A549 treated with CpdA at 1 μM for 4 hours (cell line): ENCODE data around the gene GALK1. TPM values are rescaled to one million over a fixed set of nuclear protein-coding genes. Genes with fewer than 3 reads are reported as not detected.

Experiments
- total RNA-seq: library from RNA; stranded (reverse); fragments of 200-300 nt; extraction: Qiagen RNA extraction; gene quantifications from 5 replicates; pipeline ENCODE4 v1.2.3, GENCODE V29; 2022; ENCODE audit warnings: low read depth

The GALK1 gene
- total RNA-seq: 45.6 to 76.1 TPM (median 66.2 TPM) in 5 replicates

GRCh38 chr17:75764711-75765421 lies at the start of gene GALK1:
Gene GALK1 (minus strand): TSS chr17:75765192. CDS start chr17:75765136, 56 bp downstream.

GRCh38 chr17:75784473-75785015 lies 19.6 kb upstream of the GALK1 start, which contains the start of gene UNK:
Gene UNK (plus strand): TSS chr17:75784806. CDS start chr17:75784881, 75 bp downstream.

GRCh38 chr17:75720656-75721462 lies 44.1 kb downstream of the GALK1 start, which contains the start of gene ITGB4:
Gene ITGB4 (plus strand): TSS chr17:75721459. CDS start chr17:75724704, 3,245 bp downstream.

Other genes starting within 250 kb of the GALK1 start
- gene CASKIN2, start 249.7 kb downstream of the GALK1 start, total RNA-seq: 8.6 to 12.2 TPM (median 9.9 TPM) in 5 replicates
- 27.8 to 51.0 TPM (median 44.6 TPM) in 5 replicates for gene TSEN54, start 248.7 kb downstream of the GALK1 start, total RNA-seq
- gene LLGL2, start 239.5 kb downstream of the GALK1 start, total RNA-seq: 16.8 to 30.9 TPM (median 26.3 TPM) in 5 replicates
- 38.9 to 58.8 TPM (median 48.5 TPM) in 5 replicates for gene MYO15B, start 177.4 kb downstream of the GALK1 start, total RNA-seq
- gene SMIM5, start 131.8 kb downstream of the GALK1 start, total RNA-seq: 0.43 to 0.81 TPM (median 0.52 TPM) in 5 replicates
- 24.2 to 31.8 TPM (median 26.8 TPM) in 5 replicates for gene RECQL5, start 98.0 kb downstream of the GALK1 start, total RNA-seq
- gene SAP30BP, start 97.9 kb downstream of the GALK1 start, total RNA-seq: 96.6 to 129 TPM (median 102 TPM) in 5 replicates
- 38.3 to 62.6 TPM (median 49.8 TPM) in 5 replicates for gene ITGB4, start 43.7 kb downstream of the GALK1 start, total RNA-seq
- 26.2 to 32.7 TPM (median 28.4 TPM) in 5 replicates for gene UNK, start 19.6 kb upstream of the GALK1 start, total RNA-seq
- gene UNC13D, start 79.2 kb upstream of the GALK1 start, total RNA-seq: 2.9 to 5.0 TPM (median 4.2 TPM) in 5 replicates
- gene WBP2, start 90.1 kb upstream of the GALK1 start, total RNA-seq: 93.8 to 114 TPM (median 97.0 TPM) in 5 replicates
- gene TRIM47, start 113.4 kb upstream of the GALK1 start, total RNA-seq: 105 to 184 TPM (median 149 TPM) in 5 replicates
- 31.8 to 44.1 TPM (median 37.8 TPM) in 5 replicates for gene TRIM65, start 131.8 kb upstream of the GALK1 start, total RNA-seq
- 101 to 130 TPM (median 117 TPM) in 5 replicates for gene MRPL38, start 139.7 kb upstream of the GALK1 start, total RNA-seq
- 7.9 to 11.2 TPM (median 8.6 TPM) in 5 replicates for gene FBF1, start 175.8 kb upstream of the GALK1 start, total RNA-seq
- gene ACOX1, start 214.0 kb upstream of the GALK1 start, total RNA-seq: 13.1 to 17.1 TPM (median 15.3 TPM) in 5 replicates
- 22.4 to 27.3 TPM (median 24.9 TPM) in 5 replicates for gene TEN1, start 214.0 kb upstream of the GALK1 start, total RNA-seq
- gene CDK3, start 235.7 kb upstream of the GALK1 start, total RNA-seq: 3.7 to 5.7 TPM (median 5.2 TPM) in 5 replicates